Common myeloid progenitor, CD34-positive (primary cell): ENCODE results near the gene SSBP2.
"Not testable (repeated sequence)": the region's sequence is repeated elsewhere in the genome, so short reads cannot be mapped to it uniquely, and the experiment has no call there.

Source experiments
- CTCF ChIA-PET: fragments of 350-600 bp; sonication (Branson Sonifier 250); formaldehyde crosslinking; loops from one replicate; lab custom pipeline; 2021; ENCODE audit warnings: antibody characterized with exemption; lab: Charles Lee
- POLR2A ChIA-PET: fragments of 350-600 bp; sonication (Branson Sonifier 250); formaldehyde crosslinking; loops from one replicate; lab custom pipeline; 2021; ENCODE audit warnings: antibody characterized with exemption; lab: Charles Lee
- DNase-seq, 3 donors: peaks; one replicate each; pipeline versions ENCODE4 v3.0.0 to v3.0.0-alpha.2; 2013
- H3K27ac ChIP-seq, 2 experiments: 1 replicate in 1 of 2; 2 replicates in 1 of 2; pipeline ENCODE4 v1.7.0; 2013; ENCODE audit warnings: inconsistent platforms in 2 of 2, low read length in 2 of 2, mild to moderate bottlenecking in 2 of 2, low read depth in 1 of 2, moderate library complexity in 1 of 2; ENCODE audit not compliant: severe bottlenecking in 2 of 2, insufficient read depth in 1 of 2, poor library complexity in 1 of 2
- H3K27me3 ChIP-seq, 5 experiments: replicated peaks in 2 of 5; 1 replicate in 3 of 5; 2 replicates in 2 of 5; pipeline versions ENCODE4 v1.6.1 to v1.7.0; 2013; ENCODE audit warnings: low read length in 4 of 5, mild to moderate bottlenecking in 2 of 5, moderate library complexity in 2 of 5, inconsistent platforms in 1 of 5; ENCODE audit not compliant: insufficient read depth in 5 of 5, control insufficient read depth in 4 of 5
- H3K36me3 ChIP-seq, 4 experiments: 1 replicate in 2 of 4; 2 replicates in 2 of 4; pipeline versions ENCODE4 v1.6.1 to v1.7.0; 2013; ENCODE audit warnings: low read length in 3 of 4, control low read depth in 1 of 4, mild to moderate bottlenecking in 1 of 4; ENCODE audit not compliant: control insufficient read depth in 4 of 4, insufficient read depth in 4 of 4
- H3K4me1 ChIP-seq, 4 experiments: 1 replicate in 3 of 4; 2 replicates in 1 of 4; pipeline versions ENCODE4 v1.6.1 to v1.7.1; 2013; ENCODE audit warnings: low read length in 3 of 4, mild to moderate bottlenecking in 3 of 4, control low read depth in 1 of 4, inconsistent platforms in 1 of 4, moderate library complexity in 1 of 4; ENCODE audit not compliant: control insufficient read depth in 4 of 4, insufficient read depth in 4 of 4; ENCODE audit errors: control extremely low read depth in 1 of 4
- H3K4me3 ChIP-seq, 7 experiments: 1 replicate in 4 of 7; 2 replicates in 3 of 7; pipeline versions ENCODE4 v1.5.1 to v1.7.0; 2013; ENCODE audit warnings: mild to moderate bottlenecking in 7 of 7, low read length in 6 of 7, moderate library complexity in 6 of 7, inconsistent platforms in 2 of 7, low read depth in 2 of 7, control low read depth in 1 of 7; ENCODE audit not compliant: insufficient read depth in 4 of 7, control insufficient read depth in 1 of 7; ENCODE audit errors: extremely low read depth in 1 of 7
- H3K9me3 ChIP-seq, 5 experiments: 1 replicate in 4 of 5; 2 replicates in 1 of 5; pipeline versions ENCODE4 v1.6.1 to v1.7.1; 2013; ENCODE audit warnings: low read length in 4 of 5, mild to moderate bottlenecking in 2 of 5, inconsistent platforms in 1 of 5, low read depth in 1 of 5, moderate library complexity in 1 of 5; ENCODE audit not compliant: control insufficient read depth in 4 of 5, insufficient read depth in 2 of 5; ENCODE audit errors: control extremely low read depth in 1 of 5
- WGBS: methylation state at CpG from one replicate; pipeline ENCODE4 v1.1.5; 2013; ENCODE audit not compliant: insufficient coverage; 5-methylcytosine and 5-hydroxymethylcytosine counted together

The SSBP2 gene

DNA sequence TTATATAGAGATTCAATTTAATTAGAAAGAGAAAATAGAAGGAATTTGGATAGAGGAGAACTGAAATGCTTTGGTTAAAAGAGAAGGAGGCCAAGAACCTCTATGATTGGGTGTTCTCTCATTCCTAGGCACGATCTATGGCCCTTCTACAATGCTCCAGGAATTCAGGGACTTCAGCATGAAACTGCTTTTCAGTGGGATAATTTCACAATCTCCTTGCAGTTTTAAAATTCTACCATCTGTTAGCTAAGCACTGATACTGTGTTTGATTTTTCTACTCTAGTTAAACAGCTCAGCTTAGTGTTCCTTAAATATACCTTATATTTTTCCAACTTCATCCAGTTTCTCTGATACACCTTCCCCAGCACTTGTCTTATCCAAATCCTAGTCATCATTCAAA, 141.9 kb downstream of the SSBP2 start:
- CTCF ChIA-PET, result no interaction called here
- H3K36me3 ChIP-seq, result peaks cover 12 to 43% (median 30%) of the 10 kb centered on the region in 4 experiments
- peaks cover 0 to 17% (median 14%) of the 10 kb centered on the region in 5 experiments for H3K9me3 ChIP-seq
- 100% methylated on average over 1 of the region's 1 CpG for WGBS
- no peak overlapping the region for H3K4me3 ChIP-seq
- no peak for DNase-seq
- peaks cover 0 to 6% (median 4%) of the 10 kb centered on the region in 4 experiments for H3K4me1 ChIP-seq
- no peak overlapping the region for H3K27ac ChIP-seq
- POLR2A ChIA-PET, result no interaction called here
- no peaks in the 10 kb centered on the region for H3K27me3 ChIP-seq

GRCh38 chr5:81607693-81608092, 143.2 kb downstream of the SSBP2 start:
- H3K9me3 ChIP-seq, result peaks cover 0 to 17% (median 14%) of the 10 kb centered on the region in 5 experiments
- peaks cover 17 to 39% (median 29%) of the 10 kb centered on the region in 4 experiments for H3K36me3 ChIP-seq
- ChIA-PET POLR2A (no interaction called here), CTCF (interaction anchor here (1.2 kb wide), 1 partner anchor 19 kb away, joined by 3 read pairs; no protein-coding TSS in a partner anchor)
- DNase-seq, result no peak
- peaks cover 0 to 11% (median 6%) of the 10 kb centered on the region in 4 experiments for H3K4me1 ChIP-seq
- H3K27me3 ChIP-seq, result no peaks in the 10 kb centered on the region
- WGBS, result no CpG with 5 or more reads among the region's 1 CpG
- no peak overlapping the region for H3K4me3 ChIP-seq
- H3K27ac ChIP-seq, result no peak overlapping the region

- DNase-seq, result no peak
- peaks cover 3 to 24% (median 16%) of the 10 kb centered on the region in 4 experiments for H3K4me1 ChIP-seq
- peaks cover 15 to 48% (median 26%) of the 10 kb centered on the region in 4 experiments for H3K36me3 ChIP-seq
- 100% methylated on average over 2 of the region's 2 CpGs for WGBS
- POLR2A ChIA-PET, result no interaction called here
- H3K9me3 ChIP-seq, result peaks cover 0 to 15% (median 14%) of the 10 kb centered on the region in 5 experiments
- H3K4me3 ChIP-seq, result no peak overlapping the region
- H3K27me3 ChIP-seq, result no peaks in the 10 kb centered on the region
- no peak overlapping the region for H3K27ac ChIP-seq
- CTCF ChIA-PET, result interaction anchor here (0.5 to 1.0 kb wide), 2 partner anchors 112 to 182 kb away, joined by 3 read pairs; no protein-coding TSS in a partner anchor
These were observed 144.7 kb downstream of the SSBP2 start for GRCh38 chr5:81606150-81606549.

GRCh38 chr5:81605299-81605698, 145.6 kb downstream of the SSBP2 start:
- H3K9me3 ChIP-seq, result peaks cover 0 to 12% (median 10%) of the 10 kb centered on the region in 5 experiments
- DNase-seq, result no peak
- ChIA-PET CTCF (no interaction called here), POLR2A (interaction anchor here (0.6 kb wide), 1 partner anchor 490 kb away, joined by 3 read pairs; no protein-coding TSS in a partner anchor)
- H3K4me1 ChIP-seq, result peaks cover 3 to 24% (median 16%) of the 10 kb centered on the region in 4 experiments
- no peak overlapping the region for H3K4me3 ChIP-seq
- H3K27me3 ChIP-seq, result no peaks in the 10 kb centered on the region
- H3K36me3 ChIP-seq, result peaks cover 15 to 46% (median 20%) of the 10 kb centered on the region in 4 experiments
- no CpG with 5 or more reads among the region's 2 CpGs for WGBS
- H3K27ac ChIP-seq, result no peak overlapping the region

DNA sequence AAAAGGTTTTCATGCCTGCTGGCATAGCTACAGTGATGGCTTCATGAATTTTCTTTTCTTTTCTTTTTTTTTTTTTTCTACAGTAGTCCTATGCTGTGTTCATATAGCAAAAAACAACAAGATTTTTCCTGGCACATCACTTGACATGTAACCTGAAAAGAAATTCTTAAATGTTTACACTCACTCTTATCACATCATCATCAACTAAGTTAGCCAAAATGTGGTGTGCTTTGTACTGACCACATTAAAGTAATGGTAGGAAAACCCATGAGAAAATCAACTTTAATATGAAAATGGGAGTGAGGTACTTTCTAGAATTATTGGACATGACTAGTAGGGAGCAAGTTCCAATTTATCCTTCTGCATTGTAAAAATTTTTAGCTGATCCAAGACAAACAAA, 146.7 kb downstream of the SSBP2 start:
- DNase-seq, result no peak
- ChIA-PET CTCF (no interaction called here), POLR2A (no interaction called here)
- Histone ChIP-seq H3K4me1 (peaks cover 3 to 24% (median 16%) of the 10 kb centered on the region in 4 experiments), H3K9me3 (peaks cover 0 to 4% (median 0%) of the 10 kb centered on the region in 5 experiments), H3K36me3 (peaks cover 11 to 41% (median 18%) of the 10 kb centered on the region in 4 experiments), H3K4me3 (no peak overlapping the region), H3K27me3 (no peaks in the 10 kb centered on the region), H3K27ac (no peak overlapping the region)

GRCh38 chr5:81601919-81602318, 149.0 kb downstream of the SSBP2 start:
- Histone ChIP-seq H3K4me3 (peak overlapping the region in 1 of 7 experiments; percentile 25), H3K27ac (peak overlapping the region in 1 of 2 experiments; percentile 45), H3K9me3 (peaks cover 0 to 12% (median 0%) of the 10 kb centered on the region in 5 experiments), H3K36me3 (peaks cover 14 to 40% (median 25%) of the 10 kb centered on the region in 4 experiments), H3K27me3 (no peaks in the 10 kb centered on the region), H3K4me1 (peaks cover 3 to 24% (median 16%) of the 10 kb centered on the region in 4 experiments)
- POLR2A ChIA-PET, result interaction anchor here (0.6 to 1.2 kb wide), 2 partner anchors 29 to 294 kb away, joined by 4 to 8 read pairs; no protein-coding TSS in a partner anchor
- DNase-seq, result peak; percentile 19 to 66 (median 53)
- WGBS, result no CpG with 5 or more reads among the region's 1 CpG
- CTCF ChIA-PET, result interaction anchor here (0.7 to 1.4 kb wide), 3 partner anchors 16 to 147 kb away, joined by 3 read pairs; no protein-coding TSS in a partner anchor

DNA sequence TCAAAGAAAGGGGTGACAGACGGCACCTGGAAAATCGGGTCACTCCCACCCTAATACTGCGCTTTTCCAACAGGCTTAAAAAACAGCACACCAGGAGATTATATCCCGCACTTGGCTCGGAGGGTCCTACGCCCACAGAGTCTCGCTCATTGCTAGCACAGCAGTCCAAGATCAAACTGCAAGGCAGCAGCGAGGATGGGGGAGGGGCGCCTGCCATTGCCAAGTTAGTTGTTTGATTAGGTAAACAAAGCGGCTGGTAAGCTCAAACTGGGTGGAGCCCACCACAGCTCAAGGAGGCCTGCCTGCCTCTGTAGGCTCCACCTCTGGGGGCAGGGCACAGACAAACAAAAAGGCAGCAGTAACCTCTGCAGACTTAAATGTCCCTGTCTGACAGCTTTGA, 158.8 kb downstream of the SSBP2 start:
- peaks cover 0 to 14% (median 4%) of the 10 kb centered on the region in 4 experiments for H3K36me3 ChIP-seq
- CTCF ChIA-PET, POLR2A ChIA-PET, H3K27me3 ChIP-seq, H3K27ac ChIP-seq, H3K9me3 ChIP-seq, H3K4me3 ChIP-seq, DNase-seq: not testable (repeated sequence)
- H3K4me1 ChIP-seq, result peaks cover 0 to 16% (median 0%) of the 10 kb centered on the region in 4 experiments
- 100% methylated on average over 2 of the region's 10 CpGs for WGBS
